HL-60 (cell line): ENCODE measurements around the gene KCTD16.

Experiments
- CTCF ChIP-seq: IDR thresholded peaks from one replicate; pipeline ENCODE4 v1.5.1; 2011; ENCODE audit warnings: low read length, control low read depth, inconsistent platforms; ENCODE audit not compliant: insufficient read depth
- GABPA ChIP-seq: IDR thresholded peaks from 2 replicates; pipeline ENCODE4 v1.6.1; 2012; ENCODE audit warnings: low read depth
- POLR2AphosphoS5 ChIP-seq: IDR thresholded peaks from 2 replicates; pipeline ENCODE4 v1.6.1; 2012; ENCODE audit warnings: low read depth
- REST ChIP-seq: IDR thresholded peaks from 2 replicates; pipeline ENCODE4 v1.6.1; 2012; ENCODE audit warnings: low read depth; ENCODE audit not compliant: insufficient replicate concordance

GRCh38 chr5:144134194-144134826, 36.4 kb upstream of the KCTD16 start:
- no peak for TF ChIP-seq CTCF
- TF ChIP-seq REST, result no peak
- no peak for TF ChIP-seq GABPA
- no peak for TF ChIP-seq POLR2AphosphoS5
